CMK (cell line): ENCODE results near the gene KCNJ6.

Source experiments
- DNase-seq: peaks from one replicate; pipeline ENCODE4 v3.0.0-alpha.2; 2010; ENCODE audit warnings: low read depth

Gene KCNJ6

DNA sequence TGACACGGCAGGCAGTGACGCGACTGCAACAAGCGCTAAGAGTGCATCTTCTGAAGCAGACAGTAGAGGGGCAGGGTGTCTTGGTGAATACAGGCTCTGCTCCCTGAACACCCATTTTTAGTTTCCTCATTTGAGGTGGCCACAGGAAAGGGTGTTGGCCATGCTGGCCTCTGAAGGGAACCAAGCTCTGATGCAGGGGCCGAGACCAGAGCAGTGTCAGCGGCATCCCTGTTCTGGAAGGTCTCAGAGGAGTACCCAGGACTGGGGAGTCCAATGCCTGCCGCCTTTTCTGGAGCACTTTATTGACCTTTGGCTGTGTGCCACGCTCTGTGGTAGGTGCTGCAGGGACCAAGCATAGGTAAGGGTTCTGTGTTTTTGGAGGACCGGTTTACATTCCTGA lies 100.4 kb downstream of the KCNJ6 start:
- DNase-seq = no peak

DNA sequence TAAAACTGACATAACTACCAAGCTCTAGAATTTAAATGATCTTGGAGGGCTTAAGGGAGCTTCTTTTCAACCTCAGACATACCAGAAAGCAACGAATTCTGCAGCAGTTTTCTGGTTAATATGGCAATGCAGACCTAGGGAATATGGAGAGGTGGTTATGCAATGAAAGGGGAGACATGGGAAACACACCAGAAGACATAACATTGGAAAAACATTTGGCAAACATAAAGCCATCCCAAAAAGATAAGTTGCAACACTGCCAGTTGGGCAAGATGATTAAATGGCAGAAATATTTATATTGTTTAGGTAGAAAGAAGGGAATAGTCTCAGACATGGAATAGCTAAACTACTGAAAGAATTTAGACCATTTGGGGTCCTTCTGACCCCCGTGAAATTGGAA lies 104.5 kb downstream of the KCNJ6 start:
- DNase-seq = no peak

DNA sequence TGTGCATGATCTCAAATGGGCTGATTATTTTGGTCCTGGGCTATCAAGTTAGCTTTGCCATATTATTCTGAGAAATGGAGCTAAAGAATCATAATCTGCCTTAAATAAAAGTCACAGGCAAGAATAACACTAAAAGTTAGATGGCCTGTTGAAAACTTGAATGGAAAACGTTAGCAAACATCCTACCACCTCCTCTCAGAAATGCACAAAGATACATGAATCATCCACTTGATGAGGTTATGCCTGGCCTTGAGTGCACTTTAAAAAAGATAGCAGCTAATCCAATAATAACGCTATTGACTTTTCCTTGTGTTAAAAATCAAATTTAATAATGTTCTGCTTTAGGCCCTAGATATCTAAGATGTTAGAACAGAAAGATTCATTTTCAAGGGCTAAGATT lies 108.0 kb downstream of the KCNJ6 start:
- no peak for DNase-seq

DNA sequence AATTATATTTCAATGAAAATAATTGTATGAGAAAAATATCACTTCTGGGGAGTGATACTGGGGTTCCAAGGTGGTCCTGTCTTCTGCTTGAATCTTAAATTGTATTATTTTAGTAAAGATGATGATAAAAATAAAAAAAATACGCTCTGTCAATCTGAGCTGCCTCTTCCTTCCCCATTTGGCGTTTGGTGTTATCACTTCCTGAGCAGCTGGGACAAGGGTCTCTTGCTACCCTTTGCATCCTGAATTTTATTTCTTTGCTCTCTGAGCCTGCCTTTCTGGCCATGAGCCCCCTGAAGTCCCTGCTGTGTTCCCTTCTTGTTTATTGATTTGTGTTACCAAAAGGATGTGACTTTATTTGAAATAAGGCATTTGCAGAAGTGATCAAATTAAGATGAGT lies 111.0 kb downstream of the KCNJ6 start:
- no peak for DNase-seq

DNA sequence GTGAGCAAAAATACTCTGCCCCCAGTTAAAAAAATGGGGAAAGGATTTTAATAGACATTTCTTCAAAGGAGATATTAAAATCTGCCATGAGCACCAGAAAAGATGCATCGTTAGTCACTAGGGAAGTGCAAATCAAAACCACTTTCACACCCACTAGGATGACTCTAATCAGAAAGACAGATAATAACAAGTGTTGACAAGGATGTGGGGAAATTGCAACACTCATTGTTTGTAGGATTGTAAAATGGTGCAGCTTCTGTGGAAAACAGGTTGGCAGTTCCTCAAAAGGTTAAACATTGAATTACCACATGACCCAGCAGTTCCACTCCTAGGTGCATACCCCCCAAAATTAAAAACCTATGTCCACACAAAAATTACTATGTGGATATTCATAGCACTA lies 112.3 kb downstream of the KCNJ6 start:
- DNase-seq = no peak

DNA sequence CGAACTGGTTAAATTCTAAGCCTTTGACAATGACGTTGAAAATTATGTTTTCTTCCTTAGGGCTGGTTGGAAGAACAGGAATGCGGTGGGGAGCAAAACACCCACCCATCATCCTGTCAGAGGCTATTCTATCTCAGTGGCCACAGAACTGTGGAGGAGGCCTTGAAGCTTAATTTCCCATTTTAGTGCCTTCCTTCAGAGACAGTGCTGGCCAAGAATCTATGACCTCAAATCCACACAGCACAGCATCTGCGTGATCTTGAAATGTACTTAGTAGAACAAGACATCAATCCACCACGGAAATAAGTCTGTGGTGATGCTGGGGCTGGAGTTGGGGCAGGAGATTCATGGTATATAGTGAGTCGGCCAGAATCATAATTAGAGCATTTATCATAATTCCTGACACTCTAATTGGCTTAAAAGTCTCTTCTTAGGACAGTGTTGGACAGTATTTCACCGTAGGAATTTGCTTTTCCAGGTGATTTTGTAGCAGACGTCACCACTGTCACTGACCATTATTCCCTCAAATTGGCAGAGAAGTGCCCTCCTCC lies 113.1 kb downstream of the KCNJ6 start:
- DNase-seq = no peak

DNA sequence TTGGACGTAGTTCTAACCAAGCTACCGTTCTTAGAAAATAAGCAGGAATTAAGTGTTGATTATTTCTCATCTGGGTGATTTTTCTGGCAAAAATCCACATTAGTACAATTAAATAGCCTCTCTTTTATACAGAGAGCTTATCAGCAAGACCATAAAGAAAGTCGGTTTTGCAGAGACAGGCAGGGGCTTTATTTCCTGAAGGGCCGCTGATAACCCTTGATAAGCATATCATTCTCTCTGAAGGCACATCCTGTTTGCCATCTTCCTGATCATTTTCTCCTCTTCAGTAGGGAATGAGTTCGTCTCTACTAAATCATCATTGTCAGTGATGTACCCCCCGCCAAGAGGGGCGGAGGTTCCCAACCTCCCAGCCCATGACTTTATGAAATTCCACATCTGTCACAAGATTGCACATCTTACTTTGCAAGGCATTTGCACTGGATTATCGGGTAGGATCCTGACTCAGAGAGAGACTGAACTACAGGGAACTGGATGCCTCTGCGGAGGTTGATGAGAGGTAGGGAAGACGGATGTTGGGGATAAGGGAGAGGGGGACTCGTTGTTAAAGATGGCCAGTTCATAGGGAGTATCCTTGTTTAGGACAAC lies 115.7 kb downstream of the KCNJ6 start:
- peak; percentile 44 for DNase-seq

DNA sequence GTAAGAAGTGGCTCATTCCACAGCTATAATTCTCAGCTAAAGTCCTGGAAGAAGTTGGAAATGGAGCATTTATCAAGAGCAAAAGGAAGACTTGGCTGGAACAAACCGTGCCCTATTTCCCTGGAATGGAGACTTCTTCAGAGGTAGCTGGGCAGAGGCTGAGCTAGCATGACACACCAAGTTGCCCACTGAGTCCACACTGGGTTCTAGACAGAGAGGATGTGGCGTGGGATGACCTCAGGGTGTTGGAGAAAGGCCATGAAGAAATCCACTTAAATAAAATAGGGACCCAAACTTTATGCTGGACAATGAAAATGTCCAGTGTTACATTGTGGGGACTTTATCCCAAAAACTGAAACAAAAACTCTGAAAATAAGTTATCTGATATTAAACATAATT lies 116.2 kb downstream of the KCNJ6 start:
- no peak for DNase-seq

DNA sequence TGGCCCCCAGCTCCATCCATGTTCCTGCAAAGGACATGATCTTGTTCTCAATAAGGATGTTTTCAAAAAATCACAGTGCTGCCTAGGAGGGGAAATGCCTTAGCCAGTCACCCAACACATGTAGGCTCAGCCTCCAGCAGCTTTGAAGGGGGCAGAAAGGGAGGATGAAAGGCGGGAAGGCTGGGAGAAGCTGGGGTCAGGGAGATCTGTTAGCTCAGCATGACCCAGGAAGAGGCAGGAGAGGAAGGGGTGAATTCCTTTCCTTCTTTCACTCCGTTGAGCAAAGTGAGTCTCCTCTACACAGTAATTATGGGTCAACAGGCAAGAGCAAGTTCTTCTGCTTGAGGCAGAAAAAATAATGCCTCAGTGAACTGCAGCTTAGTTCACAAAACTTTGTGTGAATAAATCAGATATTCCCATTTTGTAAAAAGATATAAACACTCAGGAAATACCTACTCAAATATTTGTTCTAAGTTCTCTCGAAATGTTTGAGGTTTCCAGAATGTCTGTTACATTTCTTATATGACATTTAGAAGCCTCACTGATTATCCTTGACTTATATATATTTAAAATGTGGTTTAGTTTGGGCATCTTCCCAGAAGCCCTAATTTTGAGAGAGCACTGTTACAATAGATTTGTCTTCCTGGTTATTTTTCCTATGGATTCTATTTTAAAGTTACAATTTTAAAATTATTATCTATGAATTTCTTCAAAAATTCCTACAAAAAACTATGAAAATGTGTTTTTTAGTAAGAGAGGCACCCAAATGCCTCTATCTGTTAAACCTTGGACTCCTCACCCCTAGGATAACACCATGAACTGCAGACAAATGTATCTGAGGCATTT lies 116.8 kb downstream of the KCNJ6 start:
- DNase-seq = no peak

DNA sequence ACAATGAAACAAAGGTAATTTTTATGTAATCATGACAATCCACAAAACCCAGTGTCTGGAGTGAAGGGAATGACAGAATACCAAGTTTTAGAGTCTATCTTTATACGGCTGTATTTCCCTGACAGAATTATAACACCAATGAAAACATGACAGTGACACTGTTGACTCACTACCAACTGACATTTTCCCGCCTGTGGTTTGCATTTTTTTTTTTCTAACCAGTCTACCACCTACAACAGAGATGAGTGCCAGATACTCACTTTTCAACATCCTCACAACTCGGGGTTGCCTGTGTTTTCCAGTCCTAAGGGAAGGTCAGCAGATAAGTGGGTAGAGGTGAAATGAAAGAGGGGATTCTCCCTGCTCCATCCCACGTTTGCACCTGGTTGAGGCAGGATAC lies 118.9 kb downstream of the KCNJ6 start:
- no peak for DNase-seq

DNA sequence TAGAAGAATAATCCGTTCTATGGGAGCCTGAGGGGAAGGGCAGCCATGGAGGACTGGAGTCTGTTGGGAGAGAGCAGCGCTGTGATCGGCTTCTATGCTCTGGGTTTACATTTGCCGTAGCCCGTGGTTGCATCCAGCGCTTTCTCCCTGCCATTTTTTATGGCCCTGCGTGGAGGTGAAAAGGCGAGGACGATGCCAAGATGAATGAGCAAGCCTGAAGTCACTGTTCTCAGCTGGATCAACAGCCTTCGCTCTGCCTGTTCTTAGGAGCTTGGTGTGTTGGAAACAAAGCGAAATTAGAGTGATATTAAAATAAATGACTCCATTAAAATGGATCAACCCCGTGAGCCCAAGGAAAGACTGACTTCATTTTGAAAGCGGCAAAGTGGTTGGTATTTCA lies 120.2 kb downstream of the KCNJ6 start:
- DNase-seq = no peak

DNA sequence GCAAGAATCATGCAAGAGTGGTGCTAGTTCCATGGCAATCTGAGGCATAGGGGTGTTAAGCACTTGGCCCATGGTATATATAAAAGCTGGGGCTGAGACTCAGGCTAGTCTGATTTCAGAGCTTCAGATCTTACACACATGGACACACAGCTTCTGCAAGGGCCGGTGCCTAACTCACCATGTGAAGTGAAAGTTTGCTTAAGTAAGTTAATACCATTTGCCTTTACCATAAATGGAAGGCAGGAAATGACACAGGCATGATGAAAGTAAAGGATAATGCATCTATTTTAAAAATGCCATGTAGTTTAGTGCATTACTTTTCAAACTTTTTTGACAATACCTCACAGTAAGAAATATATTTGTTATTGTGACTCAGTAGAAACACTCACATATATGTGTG lies 122.6 kb downstream of the KCNJ6 start:
- DNase-seq = no peak

DNA sequence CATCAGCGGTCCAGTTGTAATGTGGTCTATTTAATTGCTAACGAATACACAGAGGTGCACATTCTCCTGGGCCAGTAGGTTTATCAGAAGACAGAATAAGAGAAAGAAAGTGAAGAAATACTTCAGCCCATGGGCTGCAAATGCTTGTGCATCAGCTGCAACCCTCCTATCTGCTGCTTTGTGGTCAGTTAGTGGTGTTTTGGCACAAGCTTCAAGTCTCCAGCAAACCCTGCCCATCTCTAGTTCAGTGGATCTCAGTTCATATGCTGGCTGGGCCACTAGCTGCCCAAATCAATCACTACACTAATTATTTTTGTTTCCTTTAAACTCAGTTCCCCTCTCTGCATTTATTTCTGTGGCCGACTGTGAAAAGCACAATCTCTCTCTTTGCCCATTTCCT lies 124.2 kb downstream of the KCNJ6 start:
- DNase-seq = no peak

DNA sequence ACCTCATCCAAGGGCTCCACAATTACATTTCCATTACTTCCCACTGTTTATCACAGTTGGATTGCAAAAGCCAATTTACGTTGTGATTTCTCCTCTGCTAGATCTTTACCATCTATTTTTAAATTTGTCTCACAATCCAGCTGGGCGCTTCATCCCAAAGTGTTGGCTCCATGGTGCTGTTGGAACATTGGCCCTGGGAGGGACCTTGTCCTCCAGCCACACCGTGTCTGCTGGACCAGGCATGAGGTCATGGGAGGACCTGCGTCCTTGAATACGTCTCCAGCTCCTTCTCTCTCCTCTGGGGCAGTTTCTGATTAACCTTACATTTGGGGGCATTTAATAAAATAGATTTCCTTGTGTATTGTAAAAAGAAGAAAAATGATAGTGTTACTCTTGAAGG lies 125.4 kb downstream of the KCNJ6 start:
- DNase-seq = no peak

DNA sequence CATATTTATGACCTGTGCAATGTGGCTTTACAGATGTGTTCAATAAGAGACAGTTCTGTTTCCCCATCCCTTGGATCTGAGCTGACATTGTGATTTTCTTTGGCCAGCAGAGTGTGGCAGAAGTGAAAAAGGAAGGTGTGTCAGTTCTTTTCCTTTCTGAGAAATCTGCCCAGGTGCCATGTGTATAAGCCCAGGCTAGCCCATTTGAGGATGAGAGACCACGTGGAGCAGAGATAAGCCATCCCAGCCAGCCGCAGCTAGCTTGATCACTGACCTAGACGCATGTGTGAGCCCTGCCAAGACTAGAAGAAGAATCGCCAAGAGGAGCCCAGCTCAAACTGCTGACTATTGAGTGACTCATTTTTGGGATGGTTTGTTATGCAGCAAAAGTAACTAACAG lies 127.8 kb downstream of the KCNJ6 start:
- DNase-seq = no peak

DNA sequence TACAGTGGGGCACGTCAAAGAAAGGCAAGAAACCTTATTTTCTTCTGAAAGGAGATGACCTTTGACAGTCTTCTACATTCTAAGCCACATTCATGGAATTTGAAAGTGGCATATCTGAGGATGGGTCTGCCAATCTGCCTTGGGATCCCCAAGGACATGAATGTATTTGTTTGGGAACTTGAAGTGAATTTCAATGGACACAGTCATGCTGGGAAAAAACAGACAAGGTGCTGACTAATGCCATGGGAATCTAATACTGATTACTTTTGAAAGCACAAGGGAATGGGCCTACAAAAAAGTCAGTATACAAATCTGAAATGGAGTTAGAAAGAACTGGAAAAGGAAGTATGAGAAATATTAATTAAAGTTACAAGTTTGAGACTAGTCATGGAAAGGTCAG lies 128.8 kb downstream of the KCNJ6 start:
- no peak for DNase-seq

DNA sequence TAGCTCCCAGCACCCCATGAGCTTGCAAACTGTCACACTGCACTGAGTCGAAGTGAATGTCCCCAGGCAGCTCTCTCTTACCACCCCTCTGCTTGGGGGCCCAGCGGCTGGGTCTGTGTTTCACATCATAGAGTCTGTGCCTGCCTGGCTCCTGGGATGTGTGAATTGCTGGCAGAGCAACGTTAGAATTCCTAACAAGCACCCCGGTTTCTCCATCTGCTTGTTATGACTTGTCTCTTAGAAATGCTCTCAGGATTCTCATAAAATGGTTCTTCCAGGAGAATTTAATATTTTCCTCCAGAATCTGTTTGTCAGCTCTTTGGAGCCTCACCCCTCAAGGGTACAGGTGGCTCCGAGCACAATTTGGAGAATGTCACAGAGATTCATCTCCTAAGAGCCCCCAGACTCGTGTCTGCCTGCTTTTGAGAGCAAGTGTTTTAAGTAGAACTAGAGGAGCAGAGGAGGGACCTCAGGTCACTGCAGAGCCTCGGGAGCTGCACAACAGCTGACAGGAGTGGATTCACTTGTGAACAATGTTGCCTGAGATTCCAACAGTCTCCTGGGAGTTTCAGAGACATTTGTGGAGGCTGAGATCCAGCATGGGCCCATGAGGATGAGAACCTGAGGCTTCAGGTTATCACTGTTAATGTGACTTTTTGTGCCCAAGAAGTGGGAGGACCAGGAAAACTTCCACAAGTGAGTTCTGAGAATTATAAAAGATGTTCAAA lies 131.5 kb downstream of the KCNJ6 start:
- DNase-seq = no peak

DNA sequence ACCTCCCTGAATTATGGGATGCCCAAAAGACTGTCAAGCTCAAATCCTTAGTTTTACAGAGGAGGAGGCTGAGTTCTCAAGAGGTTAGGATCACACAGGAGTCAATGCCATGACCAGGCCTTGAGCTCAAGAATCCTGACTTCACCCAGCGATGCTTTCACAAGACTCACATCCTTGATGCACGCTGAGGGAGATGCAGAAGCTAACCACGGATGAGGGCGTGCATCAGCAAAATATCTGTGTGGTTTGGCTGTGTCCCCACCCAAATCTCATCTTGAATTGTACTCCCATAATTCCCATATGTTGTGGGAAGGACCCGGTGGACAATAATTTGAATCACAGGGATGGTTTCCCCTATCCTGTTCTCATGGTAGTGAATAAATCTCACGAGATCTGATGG lies 133.2 kb downstream of the KCNJ6 start:
- DNase-seq = no peak

DNA sequence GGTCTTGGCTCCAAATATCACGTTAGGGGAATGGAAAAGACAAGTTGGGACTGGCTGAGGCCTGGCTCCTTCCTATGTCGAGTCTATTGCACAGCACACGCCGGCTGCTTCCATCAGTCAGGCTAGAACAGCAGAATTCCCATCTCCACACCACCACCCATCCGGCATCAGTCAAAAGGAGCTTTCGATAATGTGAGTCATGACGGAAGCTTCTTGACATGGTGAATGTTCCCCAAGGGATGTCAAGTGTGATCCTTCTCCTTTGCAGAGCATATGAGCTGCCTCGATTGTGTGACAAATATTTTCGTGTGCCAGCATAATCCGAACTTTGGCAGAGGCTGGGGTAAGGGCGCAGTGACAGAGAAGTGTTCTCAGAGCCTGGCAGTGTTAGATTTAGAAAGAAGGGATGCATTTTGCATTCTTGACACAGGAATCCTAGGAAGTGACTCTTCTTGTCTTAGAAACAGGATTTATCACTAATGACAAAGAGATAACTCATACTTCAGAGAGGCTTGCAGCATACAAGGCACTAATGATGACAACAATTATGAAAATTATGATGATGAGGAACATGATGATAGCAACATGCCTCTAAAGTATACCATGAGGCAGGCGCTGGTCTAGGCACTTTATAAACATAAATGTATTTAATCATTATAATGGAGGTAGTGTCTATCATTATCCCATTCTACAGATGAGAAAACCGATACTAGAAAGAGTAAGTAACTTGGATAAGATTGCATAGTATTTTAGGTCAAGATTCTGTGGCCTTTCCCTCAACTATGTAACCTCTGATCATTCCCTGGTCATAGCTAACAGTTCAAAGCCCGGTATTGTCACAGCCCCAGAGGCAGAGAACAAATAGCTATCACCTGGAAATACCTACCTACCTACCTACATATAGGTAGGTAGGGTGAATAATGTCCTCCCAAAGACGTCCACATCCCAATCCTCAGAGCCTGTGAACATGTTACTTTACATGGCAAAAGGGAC lies 135.0 kb downstream of the KCNJ6 start:
- no peak for DNase-seq

DNA sequence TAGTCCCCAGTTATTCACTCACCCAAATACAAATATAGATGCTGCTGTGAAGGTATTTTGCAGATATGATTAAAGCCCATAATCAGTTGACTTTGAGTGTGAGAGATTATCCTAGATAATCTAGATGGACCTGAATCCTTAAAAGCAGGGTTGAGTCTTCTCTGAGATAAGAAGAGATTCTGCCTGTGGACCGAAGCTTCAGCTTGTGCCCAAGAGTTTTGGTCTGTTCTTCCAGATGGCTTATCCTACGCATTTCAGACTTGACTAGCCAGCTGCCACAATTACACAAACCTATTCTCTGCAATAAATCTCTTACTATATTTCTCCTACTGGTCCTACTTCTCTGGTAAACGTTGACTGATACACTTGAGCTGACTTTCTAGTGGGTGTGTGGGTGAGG lies 145.1 kb downstream of the KCNJ6 start:
- DNase-seq = no peak

DNA sequence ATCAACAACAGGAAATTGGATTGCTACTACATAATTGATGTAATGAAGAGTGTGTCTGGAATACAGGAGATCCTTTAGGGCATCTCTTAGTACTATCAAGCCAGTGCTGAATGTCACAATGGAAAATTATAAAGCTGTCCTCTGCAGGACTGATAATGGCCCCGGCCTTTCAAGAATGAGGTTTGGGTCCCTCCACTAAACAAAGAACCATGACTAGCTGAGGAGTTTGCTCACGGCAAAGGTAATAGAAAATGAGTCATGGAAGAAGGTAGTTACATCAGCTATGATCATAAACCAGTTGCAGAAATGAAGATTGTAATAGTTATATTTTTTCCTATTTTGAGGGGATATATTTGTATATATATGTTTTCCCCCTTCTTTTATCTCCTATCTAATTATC lies 145.8 kb downstream of the KCNJ6 start:
- DNase-seq = no peak

DNA sequence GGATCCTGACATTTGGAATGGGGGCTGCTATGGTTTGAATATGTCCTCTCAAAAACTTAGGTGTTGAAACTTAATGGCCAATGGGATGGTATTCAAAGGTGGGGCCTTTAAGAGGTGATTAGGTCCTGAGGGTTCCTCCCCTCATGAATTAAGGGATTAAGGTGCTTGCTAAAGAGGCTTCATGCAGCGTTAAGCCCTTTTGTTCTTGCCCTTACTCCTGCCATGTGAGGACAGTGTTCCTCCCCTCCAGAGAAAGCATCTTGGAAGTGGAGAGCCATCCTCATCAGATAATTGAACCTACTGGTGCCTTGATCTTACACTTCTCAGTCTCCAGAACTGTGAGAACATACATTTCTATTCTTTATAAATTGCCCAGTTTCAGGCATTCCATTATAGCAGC lies 146.6 kb downstream of the KCNJ6 start:
- DNase-seq = no peak
